SK-N-SH (cell line): Measurements from ENCODE around the gene THSD4. TPM values are rescaled to one million over a fixed set of nuclear protein-coding genes. Genes with fewer than 3 reads are reported as not detected.

ENCODE experiments used
- CTCF ChIA-PET: fragments of 300-600, 350-600 bp; formaldehyde crosslinking; extraction: SDS; loops from one replicate; lab custom pipeline; 2021; lab: Yijun Ruan, JAX
- POLR2A ChIA-PET: fragments of 350-600 bp; sonication (Branson Sonifier 250); formaldehyde crosslinking; extraction: SDS; loops from one replicate; lab custom pipeline; 2020; ENCODE audit warnings: antibody characterized with exemption, inconsistent platforms; lab: Yijun Ruan, JAX
- DNase-seq: peaks from one replicate; pipeline ENCODE4 v3.0.0; 2012
- H2AFZ ChIP-seq: fragments of 200-600 bp; sonication (generic); 2 replicates; pipeline ENCODE4 v1.8.1; 2016; ENCODE audit warnings: antibody characterized with exemption, mild to moderate bottlenecking, low read depth
- H3F3A ChIP-seq: fragments of 200-600 bp; sonication (generic); replicated peaks from 2 replicates; pipeline ENCODE3; 2016; ENCODE audit warnings: antibody characterized with exemption, mild to moderate bottlenecking; ENCODE audit not compliant: insufficient read depth
- H3K27ac ChIP-seq, 2 experiments: fragments of 200-500 bp in 1 of 2; fragments of 200-600 bp in 1 of 2; sonication (Bioruptor generic) in 1 of 2; sonication (generic), shearing (Covaris generic) in 1 of 2; 2 replicates each; pipeline versions ENCODE4 v1.5.1 to v1.6.1; 2014 to 2016; ENCODE audit warnings: low read depth in 2 of 2, inconsistent platforms in 1 of 2, low read length in 1 of 2, mild to moderate bottlenecking in 1 of 2, mixed read lengths in 1 of 2
- H3K27me3 ChIP-seq: fragments of 200-600 bp; sonication (generic), shearing (Covaris generic); 2 replicates; pipeline ENCODE4 v1.6.1; 2016; ENCODE audit warnings: mixed run types; ENCODE audit not compliant: insufficient read depth
- H3K36me3 ChIP-seq, 2 experiments: fragments of 200-500 bp in 1 of 2; fragments of 200-600 bp in 1 of 2; sonication (Bioruptor generic) in 1 of 2; sonication (generic) in 1 of 2; replicated peaks in 1 of 2; 2 replicates each; pipeline versions ENCODE3 to v1.5.1; 2014 to 2016; ENCODE audit warnings: low read length in 1 of 2, mild to moderate bottlenecking in 1 of 2; ENCODE audit not compliant: insufficient read depth in 2 of 2, control insufficient read depth in 1 of 2
- H3K4me1 ChIP-seq, 2 experiments: fragments of 200-500 bp in 1 of 2; fragments of 200-600 bp in 1 of 2; sonication (Bioruptor generic) in 1 of 2; sonication (generic), shearing (Covaris generic) in 1 of 2; 2 replicates each; pipeline versions ENCODE4 v1.5.1 to v1.6.1; 2014 to 2016; ENCODE audit warnings: low read depth in 1 of 2, low read length in 1 of 2, mixed run types in 1 of 2; ENCODE audit not compliant: insufficient read depth in 2 of 2, control insufficient read depth in 1 of 2
- H3K4me2 ChIP-seq: fragments of 200-600 bp; sonication (generic), shearing (Covaris generic); 2 replicates; pipeline ENCODE4 v1.6.1; 2017; ENCODE audit warnings: mixed run types
- H3K4me3 ChIP-seq, 2 experiments: fragments of 200-500 bp in 1 of 2; fragments of 200-600 bp in 1 of 2; sonication (Bioruptor generic) in 1 of 2; sonication (generic), shearing (Covaris generic) in 1 of 2; 2 replicates each; pipeline versions ENCODE4 v1.5.1 to v1.8.1; 2014 to 2016; ENCODE audit warnings: low read depth in 2 of 2, inconsistent platforms in 1 of 2, low read length in 1 of 2, mild to moderate bottlenecking in 1 of 2, mixed read lengths in 1 of 2, moderate library complexity in 1 of 2
- H3K79me2 ChIP-seq: fragments of 200-600 bp; sonication (generic); 2 replicates; pipeline ENCODE4 v1.8.1; 2017; ENCODE audit warnings: mild to moderate bottlenecking; ENCODE audit not compliant: insufficient read depth
- H3K9ac ChIP-seq: fragments of 200-600 bp; sonication (generic); 2 replicates; pipeline ENCODE4 v1.6.1; 2017; ENCODE audit warnings: mixed run types
- H3K9me2 ChIP-seq: fragments of 200-600 bp; sonication (generic); 2 replicates; pipeline ENCODE4 v1.6.1; 2017; ENCODE audit warnings: mixed run types
- H3K9me3 ChIP-seq: fragments of 200-600 bp; sonication (generic); 2 replicates; pipeline ENCODE4 v1.6.1; 2017; ENCODE audit warnings: mixed run types, mild to moderate bottlenecking, moderate library complexity
- H4K20me1 ChIP-seq: fragments of 200-600 bp; sonication (generic); 2 replicates; pipeline ENCODE4 v1.6.1; 2017; ENCODE audit warnings: mild to moderate bottlenecking, mixed run types; ENCODE audit not compliant: insufficient read depth
- CHD2 ChIP-seq: fragments of 150-350 bp; IDR thresholded peaks from 2 replicates; pipeline ENCODE4 v1.6.1; 2018; ENCODE audit warnings: low read length; ENCODE audit not compliant: partially characterized antibody
- ELF1 ChIP-seq: IDR thresholded peaks from 2 replicates; pipeline ENCODE4 v1.4.0; 2012
- EP300 ChIP-seq, 2 experiments: IDR thresholded peaks; 2 replicates each; pipeline versions ENCODE4 v1.4.0 to v1.6.1; 2012; ENCODE audit warnings: borderline replicate concordance in 1 of 2, low read depth in 1 of 2, low read length in 1 of 2
- EZH2phosphoT487 ChIP-seq: fragments of 200-600 bp; sonication (generic); IDR thresholded peaks from 2 replicates; pipeline ENCODE4 v1.6.1; 2017; ENCODE audit warnings: low read depth, mixed run types, mild to moderate bottlenecking, antibody characterized with exemption, moderate library complexity, borderline replicate concordance
- FOSL2 ChIP-seq: IDR thresholded peaks from 2 replicates; pipeline ENCODE4 v1.4.0; 2012; ENCODE audit warnings: low read depth, mild to moderate bottlenecking, moderate library complexity, borderline replicate concordance
- FOXJ3 ChIP-seq: sonication (generic); formaldehyde crosslinking; IDR thresholded peaks from 2 replicates; pipeline ENCODE4 v1.5.1; 2020; ENCODE audit warnings: mild to moderate bottlenecking, missing genetic modification reagents
- FOXM1 ChIP-seq: IDR thresholded peaks from 2 replicates; pipeline ENCODE4 v1.4.0; 2012; ENCODE audit warnings: low read depth, mild to moderate bottlenecking
- GABPA ChIP-seq: IDR thresholded peaks from 2 replicates; pipeline ENCODE4 v1.4.0; 2012; ENCODE audit warnings: low read depth, mild to moderate bottlenecking
- GATA2 ChIP-seq: sonication (generic); formaldehyde crosslinking; IDR thresholded peaks from 2 replicates; pipeline ENCODE4 v1.5.0; 2020; ENCODE audit warnings: mild to moderate bottlenecking, missing genetic modification reagents
- JUND ChIP-seq: IDR thresholded peaks from 2 replicates; pipeline ENCODE4 v1.4.0; 2012
- MAX ChIP-seq: IDR thresholded peaks from 2 replicates; pipeline ENCODE4 v1.4.0; 2012; ENCODE audit warnings: low read depth
- MEF2A ChIP-seq: IDR thresholded peaks from 2 replicates; pipeline ENCODE4 v1.4.0; 2012; ENCODE audit warnings: low read depth, borderline replicate concordance
- MXI1 ChIP-seq: IDR thresholded peaks from 2 replicates; pipeline ENCODE4 v1.6.1; 2012; ENCODE audit warnings: mild to moderate bottlenecking, low read depth, low read length, improper control_type of control experiment
- NFIC ChIP-seq: IDR thresholded peaks from 2 replicates; pipeline ENCODE4 v1.4.0; 2012; ENCODE audit warnings: borderline replicate concordance
- NRF1 ChIP-seq: IDR thresholded peaks from 2 replicates; pipeline ENCODE4 v1.6.1; 2012; ENCODE audit warnings: low read depth, mild to moderate bottlenecking, low read length
- PBX3 ChIP-seq: IDR thresholded peaks from 2 replicates; pipeline ENCODE4; 2012
- POLR2AphosphoS5 ChIP-seq: IDR thresholded peaks from 2 replicates; pipeline ENCODE4 v1.6.1; 2012; ENCODE audit warnings: low read depth, low read length
- RAD21 ChIP-seq: IDR thresholded peaks from 2 replicates; pipeline ENCODE4 v1.6.1; 2012; ENCODE audit warnings: mild to moderate bottlenecking, low read length
- REST ChIP-seq: IDR thresholded peaks from 2 replicates; pipeline ENCODE4 v1.6.1; 2012; ENCODE audit warnings: mild to moderate bottlenecking, low read depth, low read length, moderate library complexity
- RFX5 ChIP-seq: IDR thresholded peaks from 2 replicates; pipeline ENCODE4 v1.6.1; 2012; ENCODE audit warnings: mild to moderate bottlenecking, improper control_type of control experiment, low read length
- RXRA ChIP-seq: IDR thresholded peaks from 2 replicates; pipeline ENCODE4 v1.4.0; 2012; ENCODE audit warnings: low read depth, mild to moderate bottlenecking, borderline replicate concordance
- SIN3A ChIP-seq: IDR thresholded peaks from 2 replicates; pipeline ENCODE4 v1.6.1; 2012; ENCODE audit warnings: low read depth, mild to moderate bottlenecking, low read length, moderate library complexity, borderline replicate concordance
- SMC3 ChIP-seq: IDR thresholded peaks from 2 replicates; pipeline ENCODE4 v1.6.1; 2012; ENCODE audit warnings: low read depth, low read length, improper control_type of control experiment
- TAF1 ChIP-seq: IDR thresholded peaks from 2 replicates; pipeline ENCODE4 v1.6.1; 2012; ENCODE audit warnings: low read depth, mild to moderate bottlenecking, low read length, moderate library complexity, borderline replicate concordance
- TCF12 ChIP-seq: IDR thresholded peaks from 2 replicates; pipeline ENCODE4 v1.4.0; 2012
- TEAD4 ChIP-seq: IDR thresholded peaks from 2 replicates; pipeline ENCODE4 v1.4.0; 2012; ENCODE audit warnings: mild to moderate bottlenecking, borderline replicate concordance; ENCODE audit not compliant: insufficient read depth
- USF1 ChIP-seq: IDR thresholded peaks from 2 replicates; pipeline ENCODE4 v1.4.0; 2012; ENCODE audit warnings: low read depth, borderline replicate concordance
- USF2 ChIP-seq: fragments of 150-350 bp; IDR thresholded peaks from 2 replicates; pipeline ENCODE4 v1.6.1; 2017; ENCODE audit warnings: antibody characterized with exemption, low read length, low read depth, borderline replicate concordance
- WGBS: methylation state at CpG from one replicate; pipeline ENCODE4 v1.1.6; 2017; ENCODE audit warnings: low lambda C conversion rate; 5-methylcytosine and 5-hydroxymethylcytosine counted together
- polyA plus RNA-seq, 3 experiments: library from polyadenylated mRNA; depleted of rRNA; stranded (reverse); fragments of >200 nt; gene quantifications; 2 replicates each; pipeline ENCODE4 v1.2.3, GENCODE V29; 2012

THSD4 gene
- polyA plus RNA-seq, 1 of the 3 experiments (the other 2 are of a cell fraction), result 79.1 TPM

- Histone ChIP-seq H3K9me3 (no peaks in the 10 kb centered on the region), H3K4me3 (no peak overlapping the region), H3K36me3 (peaks cover 0 to 12% of the 10 kb centered on the region in 2 experiments), H3K9me2 (no peaks in the 10 kb centered on the region), H3K79me2 (peaks cover 79% of the 10 kb centered on the region), H3K9ac (peak overlapping the region; percentile 65; the same call in 1 of the 2 replicates), H4K20me1 (no peaks in the 10 kb centered on the region), H3K4me2 (peak overlapping the region; percentile 55; the same call in 1 of the 2 replicates), H3F3A (peaks cover 14% of the 10 kb centered on the region), H3K4me1 (peaks cover 0 to 30% of the 10 kb centered on the region in 2 experiments; a peak in 2 of 4 replicates), H3K27me3 (no peaks in the 10 kb centered on the region), H3K27ac (peak overlapping the region; percentile 7 to 90; a peak in 3 of 4 replicates), H2AFZ (peak overlapping the region; percentile 1; the same call in 1 of the 2 replicates)
- POLR2A ChIA-PET, result no interaction called here
- CTCF ChIA-PET, result no interaction called here
- 74% methylated on average over 9 of the region's 11 CpGs for WGBS
- DNase-seq, result no peak
- no peak for TF ChIP-seq EP300 (IDR thresholded peaks at IDR 0.05; ENCODE audit: borderline replicate concordance in 1 of 2, low read depth in 1 of 2, low read length in 1 of 2)
- no peak for TF ChIP-seq TAF1
- TF ChIP-seq TCF12, result no peak; the same call in 1 of the 2 replicates
- TF ChIP-seq NRF1, result no peak
- TF ChIP-seq GABPA, result no peak
- TF ChIP-seq ELF1, result no peak
- TF ChIP-seq REST, result no peak
- TF ChIP-seq RXRA, result 0 out of 2 replicates have a peak, but pooled peaks have one; percentile 18
- TF ChIP-seq USF1, result peak; percentile 17; the same call in 1 of the 2 replicates
- TF ChIP-seq CHD2, result no peak
- TF ChIP-seq FOSL2, result peak; percentile 69; the same call in 1 of the 2 replicates
- no peak for TF ChIP-seq GATA2 (CRISPR knock-in tag)
- TF ChIP-seq FOXJ3 (CRISPR knock-in tag), result no peak
- TF ChIP-seq RAD21, result no peak
- TF ChIP-seq FOXM1, result no peak
- TF ChIP-seq RFX5, result no peak
- peak; percentile 6; the same call in 1 of the 2 replicates for TF ChIP-seq SMC3
- TF ChIP-seq MEF2A, result no peak
- no peak for TF ChIP-seq EZH2phosphoT487
- TF ChIP-seq MAX, result 0 out of 2 replicates have a peak, but pooled peaks have one; percentile 39
- TF ChIP-seq JUND, result 0 out of 2 replicates have a peak, but pooled peaks have one; percentile 38
- no peak for TF ChIP-seq SIN3A
- TF ChIP-seq USF2, result no peak
- no peak; the same call in 1 of the 2 replicates for TF ChIP-seq NFIC
- TF ChIP-seq MXI1, result no peak
- TF ChIP-seq PBX3, result no peak
- TF ChIP-seq POLR2AphosphoS5, result no peak
- no peak for TF ChIP-seq TEAD4
These were observed 21.7 kb downstream of the THSD4 start for GRCh38 chr15:71136793-71137518.
